NK-92 treated with Interleukin-12 subunit alpha and Interleukin-12 subunit beta, amount 100 ng/mL, for 24 hours (cell line): ENCODE measurements around the gene MTFP1.
"Not testable (repeated sequence)": the region's sequence is repeated elsewhere in the genome, so short reads cannot be mapped to it uniquely, and the experiment has no call there.

Experiments
- DNase-seq: peaks from one replicate; lab custom pipeline; 2025; lab: John Stamatoyannopoulos, UW

Gene MTFP1

GRCh38 chr22:30455075-30455840 is 29.7 kb downstream of the MTFP1 start:
- DNase-seq, result no peak

- no peak for DNase-seq
Observed at GRCh38 chr22:30457981-30458380, 32.4 kb downstream of the MTFP1 start.

DNA sequence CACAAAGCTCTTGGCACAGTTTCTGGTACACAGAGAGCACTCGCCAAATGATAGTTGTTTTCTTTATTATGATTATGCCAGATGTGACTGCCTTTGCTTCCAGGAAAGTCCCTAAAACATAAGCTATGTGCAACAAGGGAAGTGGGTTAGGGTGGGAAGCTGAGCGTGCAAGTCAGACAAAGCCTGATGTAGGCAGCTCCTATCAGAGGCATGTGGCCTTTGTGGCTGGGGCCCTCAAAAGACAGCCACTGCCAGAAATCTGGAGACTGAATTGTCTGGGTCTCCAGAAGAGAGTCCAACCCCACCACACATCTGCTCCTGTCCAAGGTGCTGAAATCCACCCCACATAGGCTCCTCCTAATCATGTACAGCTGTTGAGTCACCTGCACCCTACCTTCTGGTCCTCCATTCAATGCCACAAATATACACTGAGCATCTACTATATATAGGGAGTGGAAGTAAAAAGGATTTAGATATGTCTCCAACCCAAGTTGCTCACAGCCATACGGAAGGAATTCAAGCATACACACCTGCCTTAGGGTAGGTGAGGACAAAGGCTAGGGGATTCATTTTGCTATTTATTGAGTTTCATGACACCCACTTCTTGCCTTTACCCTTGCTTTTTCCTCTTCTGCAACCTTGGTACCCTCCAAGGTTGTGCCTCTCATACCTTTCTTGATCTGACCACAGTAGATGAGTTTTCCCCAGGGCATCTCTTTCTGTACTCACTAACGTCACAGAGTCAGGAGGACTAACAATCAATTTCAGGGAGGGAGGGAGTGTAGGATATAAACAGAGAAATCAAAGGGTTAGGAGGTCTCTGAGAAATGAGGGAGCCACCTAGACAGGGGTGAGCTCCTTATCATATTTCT is 33.8 kb downstream of the MTFP1 start:
- DNase-seq, result no peak

DNA sequence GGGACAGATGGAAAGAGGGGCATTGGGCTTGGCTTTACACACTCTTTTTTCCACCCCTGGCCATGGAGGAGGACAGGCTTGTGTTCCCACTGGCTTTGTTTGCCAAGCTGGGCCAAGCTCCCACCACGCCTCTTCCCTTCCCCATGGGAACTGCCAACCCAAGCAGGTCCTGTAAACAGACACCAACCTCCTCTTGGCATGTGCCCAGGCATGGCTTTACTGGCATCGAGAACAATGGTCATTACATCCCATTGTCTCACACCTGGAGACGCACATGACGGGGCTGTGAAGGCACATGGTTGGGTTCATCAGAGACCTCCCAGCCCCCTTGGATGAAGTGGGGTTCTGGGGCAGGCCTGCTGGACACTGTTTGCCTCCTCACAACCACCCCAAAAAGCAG is 34.6 kb downstream of the MTFP1 start:
- DNase-seq, result no peak

GRCh38 chr22:30460555-30460954 is 35.0 kb downstream of the MTFP1 start:
- DNase-seq, result not testable (repeated sequence)

- no peak for DNase-seq
Observed at GRCh38 chr22:30469165-30469564, 43.6 kb downstream of the MTFP1 start.

- no peak for DNase-seq
Observed at GRCh38 chr22:30470655-30471054, 45.1 kb downstream of the MTFP1 start.

DNA sequence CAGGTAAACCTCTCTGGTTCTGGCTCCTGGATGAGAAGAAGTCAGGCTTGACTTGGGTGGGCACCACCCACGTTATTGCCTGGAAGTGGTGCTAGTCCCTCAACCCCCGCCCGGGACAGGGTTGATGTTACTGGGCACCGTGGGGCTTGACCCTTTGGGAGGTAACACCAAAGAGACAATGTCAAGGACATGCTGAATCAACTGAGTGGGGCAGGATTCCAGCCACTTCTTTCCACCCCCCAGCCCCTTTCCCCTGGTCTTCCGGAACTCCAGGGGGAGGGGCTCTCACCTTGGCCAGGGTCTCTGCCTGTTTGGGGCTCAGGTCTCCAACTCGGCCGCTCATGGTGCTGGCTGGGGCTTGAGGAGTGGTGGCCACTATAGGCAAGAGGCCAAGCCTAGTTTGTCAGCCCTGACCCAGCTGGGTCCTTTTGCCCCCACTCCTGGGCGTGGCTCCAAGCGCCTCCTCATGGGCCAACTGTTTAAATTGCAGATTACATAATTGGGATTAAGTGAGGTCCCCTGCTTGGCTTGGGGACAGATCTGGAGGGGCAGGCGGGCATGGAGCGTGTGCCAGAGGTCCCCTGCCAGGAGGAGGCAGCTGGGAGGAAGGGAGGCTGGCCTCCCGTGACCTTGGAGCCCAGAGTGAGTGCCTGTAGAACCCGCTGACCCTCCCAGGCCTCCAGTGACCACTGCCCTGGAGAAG is 46.2 kb downstream of the MTFP1 start, which contains the start of gene SEC14L3:
TSS of gene SEC14L3 (minus strand) at position 402 of the 703 bp plus-strand sequence. CDS start at position 343, 59 bp downstream.
- DNase-seq, result no peak

DNA sequence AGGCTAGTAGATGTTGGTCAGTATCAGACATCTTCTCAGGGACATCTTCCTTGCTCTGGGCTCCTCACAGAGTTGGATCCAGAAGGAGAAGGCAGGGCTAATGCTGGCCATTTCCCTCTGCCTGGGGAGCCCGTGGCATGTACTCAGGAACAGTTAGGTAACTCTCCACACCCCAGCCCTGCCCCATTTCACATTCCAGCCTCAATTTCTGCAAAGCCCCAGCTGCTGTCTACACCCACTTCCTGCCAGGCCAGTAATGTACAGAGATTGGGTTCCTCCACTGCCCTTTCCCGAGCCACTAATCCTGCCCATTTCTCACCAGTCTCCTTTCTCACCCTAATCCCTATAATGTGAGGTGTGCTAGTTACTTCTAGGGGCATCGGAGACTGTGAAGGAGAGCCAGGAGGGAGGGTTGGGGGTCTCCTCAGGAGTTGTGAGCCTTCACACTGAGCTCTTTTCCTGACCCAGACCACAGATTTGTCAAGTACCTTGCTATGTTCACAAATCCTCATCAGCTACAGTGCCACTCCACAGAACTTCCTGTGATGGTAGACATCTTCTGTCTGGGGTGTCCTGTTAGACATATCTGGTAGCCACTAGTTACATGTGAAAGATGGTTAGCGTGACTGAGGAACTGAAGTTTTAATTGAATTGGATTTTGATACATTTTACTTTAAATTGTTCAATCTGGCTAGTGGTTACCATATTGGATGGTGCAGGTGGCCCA is 47.6 kb downstream of the MTFP1 start:
- DNase-seq, result no peak

- DNase-seq, result no peak
Observed at GRCh38 chr22:30474121-30474520, 48.6 kb downstream of the MTFP1 start.

DNA sequence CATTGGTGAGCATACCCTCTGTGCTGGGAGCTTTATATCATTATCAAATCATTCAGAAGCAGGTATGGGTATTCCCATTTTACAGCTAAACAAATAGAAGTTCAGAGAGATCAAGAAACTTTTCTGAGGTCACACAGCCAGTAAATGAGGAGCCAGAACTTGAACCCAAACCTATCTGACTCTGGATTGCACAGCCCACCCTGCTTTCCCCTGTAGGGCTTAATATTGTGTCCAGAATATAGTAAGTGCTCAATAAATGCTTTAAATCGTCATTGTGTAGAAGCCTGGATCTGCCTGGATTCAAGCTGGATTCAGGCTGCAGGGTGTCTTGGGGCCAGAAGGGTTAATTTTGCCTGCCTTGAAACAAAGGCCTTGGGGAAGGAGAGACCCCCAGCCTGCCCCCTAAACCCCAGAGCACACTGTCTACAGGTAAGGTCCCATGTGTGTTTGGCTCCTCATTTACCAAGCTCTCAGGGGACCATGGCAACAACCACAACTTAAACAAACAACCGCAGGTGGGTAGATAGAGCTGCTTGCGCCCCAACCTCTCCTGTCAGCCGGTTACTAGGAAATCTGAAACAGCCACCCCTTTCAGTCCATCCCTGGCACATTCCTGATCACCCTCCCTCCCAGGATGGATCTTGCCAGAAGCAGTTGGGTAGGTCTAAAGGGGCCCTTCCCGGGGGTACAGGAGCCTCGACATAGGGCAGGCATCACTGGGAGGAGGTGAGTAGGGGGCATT is 49.3 kb downstream of the MTFP1 start:
- no peak for DNase-seq
